Measurements from ENCODE around the gene RUBCNL. TPM values are rescaled to one million over a fixed set of nuclear protein-coding genes. Genes with fewer than 3 reads are reported as not detected.

Gene RUBCNL
- polyA plus RNA-seq, 1 donor (not counting 4 experiments of a cell fraction or from before 2014, with no cell fraction given): 0.12 TPM

DNA sequence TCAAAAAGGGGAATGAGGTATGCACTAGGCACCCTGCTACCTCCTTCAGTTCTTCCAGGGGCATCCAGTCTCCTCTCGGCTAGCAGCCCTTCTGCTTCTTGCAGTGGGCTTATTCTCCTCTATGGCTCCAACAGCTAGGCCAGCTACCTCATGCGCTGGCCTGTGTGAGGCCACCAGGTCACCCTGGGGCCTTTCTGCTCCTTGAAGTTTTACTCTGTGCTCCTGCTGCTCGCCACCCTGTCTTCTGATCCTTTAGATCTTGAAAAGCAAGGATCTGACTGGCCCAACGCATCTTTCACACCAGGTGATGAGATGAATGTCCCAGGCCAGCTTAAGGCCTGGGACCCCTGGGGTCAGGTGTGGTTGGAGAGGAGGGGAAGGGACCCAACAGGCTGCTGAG is 66.2 kb downstream of the RUBCNL start:
- H3K79me2 ChIP-seq (ENCODE audit: control insufficient read depth, insufficient read depth, low read length): no peaks in the 10 kb centered on the region
- no peak for DNase-seq (ENCODE audit: low read depth, low spot score)
- no peaks in the 10 kb centered on the region for H3K9me3 ChIP-seq (ENCODE audit: control insufficient read depth, low read depth, low read length)
- no peak overlapping the region for H3K4me2 ChIP-seq (ENCODE audit: control insufficient read depth, extremely low read depth, insufficient read depth, low read depth, low read length)
- no peak overlapping the region for H3K27ac ChIP-seq (ENCODE audit: control insufficient read depth, insufficient read depth, low read length)
- H3K9ac ChIP-seq (ENCODE audit: control insufficient read depth, extremely low read depth, insufficient read depth, low read length): no peak overlapping the region
- dilution Hi-C loops (cut with MboI; ENCODE audit: extremely low pct_ligation_motif_present, low sequenced_read_pairs): no loop called here
- no peak for TF ChIP-seq EZH2 (IDR thresholded peaks at IDR 0.05; ENCODE audit: low read length)
- no peak for TF ChIP-seq CTCF (optimal IDR thresholded peaks at IDR 0.05 in 1 of 3, IDR thresholded peaks at IDR 0.05 in 1 of 3, conservative IDR thresholded peaks at IDR 0.05 in 1 of 3; ENCODE audit: extremely low read depth in 1 of 3, insufficient read depth in 2 of 3, low read length in 3 of 3)
- FAIRE-seq: no peak
- H2AFZ ChIP-seq (ENCODE audit: control insufficient read depth, low read length): no peak overlapping the region
- peaks cover 6% of the 10 kb centered on the region for H3K27me3 ChIP-seq (ENCODE audit: control insufficient read depth, extremely low read depth, insufficient read depth, low read length)
- no peaks in the 10 kb centered on the region for H3K9me1 ChIP-seq (ENCODE audit: control insufficient read depth, extremely low read depth, insufficient read depth, low read length)
- H3K4me1 ChIP-seq (ENCODE audit: control insufficient read depth, extremely low read depth, insufficient read depth, low read length): no peaks in the 10 kb centered on the region
- H4K20me1 ChIP-seq (ENCODE audit: control insufficient read depth, extremely low read depth, insufficient read depth, low read length): no peaks in the 10 kb centered on the region
- H3K4me3 ChIP-seq (ENCODE audit: control insufficient read depth in 2 of 3, extremely low read depth in 1 of 3, insufficient read depth in 2 of 3, low read depth in 1 of 3, low read length in 3 of 3): no peak overlapping the region
- H3K36me3 ChIP-seq (ENCODE audit: control insufficient read depth in 2 of 2, extremely low read depth in 1 of 2, insufficient read depth in 2 of 2, low read length in 2 of 2): no peaks in the 10 kb centered on the region

GRCh38 chr13:46320406-46320805 is 66.6 kb downstream of the RUBCNL start:
- Histone ChIP-seq H3K4me3 (ENCODE audit: control insufficient read depth in 2 of 3, extremely low read depth in 1 of 3, insufficient read depth in 2 of 3, low read depth in 1 of 3, low read length in 3 of 3) (no peak overlapping the region), H3K4me2 (ENCODE audit: control insufficient read depth, extremely low read depth, insufficient read depth, low read depth, low read length) (no peak overlapping the region), H4K20me1 (ENCODE audit: control insufficient read depth, extremely low read depth, insufficient read depth, low read length) (no peaks in the 10 kb centered on the region), H3K4me1 (ENCODE audit: control insufficient read depth, extremely low read depth, insufficient read depth, low read length) (no peaks in the 10 kb centered on the region), H3K27ac (ENCODE audit: control insufficient read depth, insufficient read depth, low read length) (no peak overlapping the region), H3K9me1 (ENCODE audit: control insufficient read depth, extremely low read depth, insufficient read depth, low read length) (no peaks in the 10 kb centered on the region), H3K79me2 (ENCODE audit: control insufficient read depth, insufficient read depth, low read length) (no peaks in the 10 kb centered on the region), H3K9me3 (ENCODE audit: control insufficient read depth, low read depth, low read length) (no peaks in the 10 kb centered on the region), H3K36me3 (ENCODE audit: control insufficient read depth in 2 of 2, extremely low read depth in 1 of 2, insufficient read depth in 2 of 2, low read length in 2 of 2) (no peaks in the 10 kb centered on the region), H2AFZ (ENCODE audit: control insufficient read depth, low read length) (no peak overlapping the region), H3K9ac (ENCODE audit: control insufficient read depth, extremely low read depth, insufficient read depth, low read length) (no peak overlapping the region), H3K27me3 (ENCODE audit: control insufficient read depth, extremely low read depth, insufficient read depth, low read length) (peaks cover 6% of the 10 kb centered on the region)
- TF ChIP-seq CTCF (optimal IDR thresholded peaks at IDR 0.05 in 1 of 3, IDR thresholded peaks at IDR 0.05 in 1 of 3, conservative IDR thresholded peaks at IDR 0.05 in 1 of 3; ENCODE audit: extremely low read depth in 1 of 3, insufficient read depth in 2 of 3, low read length in 3 of 3) (no peak), EZH2 (IDR thresholded peaks at IDR 0.05; ENCODE audit: low read length) (no peak)
- FAIRE-seq (no peak), DNase-seq (ENCODE audit: low read depth, low spot score) (no peak)
- dilution Hi-C loops (cut with MboI; ENCODE audit: extremely low pct_ligation_motif_present, low sequenced_read_pairs): no loop called here

Measured in keratinocyte (primary cell).